Measurements from ENCODE around the gene EMP2.
"Not testable (repeated sequence)": the region's sequence is repeated elsewhere in the genome, so short reads cannot be mapped to it uniquely, and the experiment has no call there.

Gene EMP2

GRCh38 chr16:10578474-10579316 is 1.7 kb downstream of the EMP2 start:
- no peak for DNase-seq

- DNase-seq: no peak
These were observed 2.8 kb downstream of the EMP2 start for GRCh38 chr16:10577305-10578202.

GRCh38 chr16:10576390-10577304 is 3.8 kb downstream of the EMP2 start:
- no peak for DNase-seq

- DNase-seq: no peak
These were observed 4.8 kb downstream of the EMP2 start for GRCh38 chr16:10575506-10576130.

- no peak for DNase-seq
These were observed 7.8 kb downstream of the EMP2 start for GRCh38 chr16:10572611-10573010.

GRCh38 chr16:10571354-10571753 is 9.0 kb downstream of the EMP2 start:
- DNase-seq: no peak

GRCh38 chr16:10569621-10570020 is 10.8 kb downstream of the EMP2 start:
- no peak for DNase-seq

- DNase-seq: no peak
These were observed 13.8 kb downstream of the EMP2 start for GRCh38 chr16:10566613-10567012.

- DNase-seq: no peak
These were observed 15.2 kb downstream of the EMP2 start for GRCh38 chr16:10565167-10565566.

GRCh38 chr16:10564591-10564990 is 15.8 kb downstream of the EMP2 start:
- DNase-seq: no peak

GRCh38 chr16:10562361-10562899 is 18.0 kb downstream of the EMP2 start:
- DNase-seq: no peak

GRCh38 chr16:10561425-10561824 is 19.0 kb downstream of the EMP2 start:
- no peak for DNase-seq

- no peak for DNase-seq
These were observed 19.4 kb downstream of the EMP2 start for GRCh38 chr16:10561001-10561400.

- not testable (repeated sequence) for DNase-seq
These were observed 20.6 kb downstream of the EMP2 start for GRCh38 chr16:10559792-10560191.

- DNase-seq: peak in 51 of 58 donors; percentile 4 to 74 (median 38)
These were observed 21.4 kb downstream of the EMP2 start for GRCh38 chr16:10558746-10559641.

- no peak for DNase-seq
These were observed 22.1 kb downstream of the EMP2 start for GRCh38 chr16:10558305-10558704.

GRCh38 chr16:10557750-10558149 is 22.6 kb downstream of the EMP2 start:
- DNase-seq: no peak

GRCh38 chr16:10556236-10556635 is 24.2 kb downstream of the EMP2 start:
- DNase-seq: no peak

GRCh38 chr16:10554569-10554968 is 25.8 kb downstream of the EMP2 start:
- no peak for DNase-seq

Measured in anterior cingulate cortex (tissue), 58 donors.